Ovary (tissue), 3 donors: Measurements from ENCODE around the gene CCL11.

Source experiments
- EP300 ChIP-seq: sonication (generic); formaldehyde crosslinking; IDR thresholded peaks from one replicate; pipeline ENCODE4 v1.6.1; 2017; ENCODE audit warnings: antibody characterized with exemption
- TF ChIP-seq, protein P1 (sequence below), 3 donors: fragments of 450-650 bp in 2 of 3; fragments of 200-600 bp in 1 of 3; IDR thresholded peaks; one replicate each; pipeline versions ENCODE4 v1.5.1 to v1.8.0; 2016 to 2022; ENCODE audit warnings: antibody characterized with exemption in 3 of 3, mild to moderate bottlenecking in 1 of 3
- donor health status: DM: no; HTN: no; CAD: no.

- TF ChIP-seq, protein P1, sequence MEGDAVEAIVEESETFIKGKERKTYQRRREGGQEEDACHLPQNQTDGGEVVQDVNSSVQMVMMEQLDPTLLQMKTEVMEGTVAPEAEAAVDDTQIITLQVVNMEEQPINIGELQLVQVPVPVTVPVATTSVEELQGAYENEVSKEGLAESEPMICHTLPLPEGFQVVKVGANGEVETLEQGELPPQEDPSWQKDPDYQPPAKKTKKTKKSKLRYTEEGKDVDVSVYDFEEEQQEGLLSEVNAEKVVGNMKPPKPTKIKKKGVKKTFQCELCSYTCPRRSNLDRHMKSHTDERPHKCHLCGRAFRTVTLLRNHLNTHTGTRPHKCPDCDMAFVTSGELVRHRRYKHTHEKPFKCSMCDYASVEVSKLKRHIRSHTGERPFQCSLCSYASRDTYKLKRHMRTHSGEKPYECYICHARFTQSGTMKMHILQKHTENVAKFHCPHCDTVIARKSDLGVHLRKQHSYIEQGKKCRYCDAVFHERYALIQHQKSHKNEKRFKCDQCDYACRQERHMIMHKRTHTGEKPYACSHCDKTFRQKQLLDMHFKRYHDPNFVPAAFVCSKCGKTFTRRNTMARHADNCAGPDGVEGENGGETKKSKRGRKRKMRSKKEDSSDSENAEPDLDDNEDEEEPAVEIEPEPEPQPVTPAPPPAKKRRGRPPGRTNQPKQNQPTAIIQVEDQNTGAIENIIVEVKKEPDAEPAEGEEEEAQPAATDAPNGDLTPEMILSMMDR (IDR thresholded peaks at IDR 0.05), result no peak
- no peak for TF ChIP-seq EP300
Observed at GRCh38 chr17:34307110-34307509, 21.6 kb downstream of the CCL11 start.
